ENCODE measurements around the gene SBDS.
"Not testable (repeated sequence)": the region's sequence is repeated elsewhere in the genome, so short reads cannot be mapped to it uniquely, and the experiment has no call there.

The SBDS gene

DNA sequence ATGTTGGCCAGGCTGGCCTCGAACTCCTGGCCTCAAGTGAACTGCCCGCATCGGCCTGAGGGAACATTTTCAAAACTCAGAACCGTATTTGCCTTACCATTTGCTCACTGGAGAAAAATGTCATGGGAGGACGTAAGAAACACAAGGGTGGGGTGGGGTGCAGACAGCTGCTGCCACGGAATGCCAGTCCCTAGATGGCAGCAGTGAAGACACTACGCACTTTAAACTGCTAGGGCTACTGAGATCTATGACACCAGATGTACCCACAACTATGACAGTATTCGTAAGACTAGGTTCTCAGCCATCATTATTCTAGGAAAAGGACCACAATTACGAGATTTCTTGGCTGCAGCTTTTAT lies 716 bp downstream of the SBDS start:
- DNase-seq (ENCODE audit: low spot score): not testable (repeated sequence)

DNA sequence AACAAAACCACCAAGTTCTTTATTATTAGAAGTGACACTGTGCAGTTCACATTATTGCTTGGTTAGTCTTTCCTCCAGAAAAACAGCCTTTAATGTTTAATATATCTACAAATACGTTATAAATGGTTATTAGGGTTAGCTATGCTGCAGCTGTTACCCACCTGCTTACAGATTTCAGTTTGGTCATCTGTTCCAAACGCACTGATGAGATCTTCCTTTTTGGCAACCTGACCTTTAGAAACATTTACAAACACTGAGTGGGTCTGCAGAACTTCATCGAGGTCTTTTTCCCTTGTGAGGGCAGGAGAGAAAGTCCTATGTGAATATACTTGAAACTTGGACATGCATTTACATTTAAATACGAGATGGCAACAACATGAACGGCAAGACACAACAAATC lies 1.3 kb downstream of the SBDS start:
- not testable (repeated sequence) for DNase-seq (ENCODE audit: low spot score)

DNA sequence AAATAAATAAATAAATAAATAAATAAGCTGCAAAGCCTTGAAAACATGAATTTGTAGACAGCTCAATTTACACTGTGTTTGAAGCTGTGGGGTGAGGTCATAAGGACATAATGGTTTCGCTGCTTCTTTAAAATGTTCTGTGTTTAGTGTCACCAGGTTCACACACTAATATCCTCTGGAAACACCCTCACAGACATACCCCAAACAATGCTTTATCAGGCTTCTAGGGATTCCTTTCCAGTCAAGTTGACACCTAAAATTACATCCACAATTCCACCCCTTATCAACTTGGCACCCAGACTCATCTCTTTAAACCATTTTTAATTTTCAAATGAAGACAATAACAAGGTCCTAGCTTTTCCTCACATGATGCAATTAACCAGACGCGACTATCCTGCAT lies 5.8 kb downstream of the SBDS start:
- DNase-seq (ENCODE audit: low spot score): not testable (repeated sequence)

DNA sequence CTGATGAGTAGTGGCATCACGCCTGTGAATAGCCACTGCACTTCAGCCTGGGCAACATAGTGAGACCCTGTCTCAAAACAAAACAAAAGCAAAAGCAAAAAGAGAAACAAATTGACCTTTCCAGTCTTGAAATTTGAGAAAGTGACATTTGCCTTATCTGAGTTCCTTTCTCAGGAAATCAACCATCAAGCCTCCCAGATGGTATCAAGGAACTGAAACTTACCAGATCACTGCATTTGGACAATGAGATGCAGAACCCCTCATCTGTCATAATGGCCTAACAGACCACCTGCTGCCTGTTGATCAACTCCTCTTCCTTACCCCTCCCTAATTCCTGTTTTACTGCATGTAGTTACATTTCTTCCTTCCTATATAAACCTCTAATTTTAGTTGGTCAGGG lies 15.1 kb downstream of the SBDS start:
- DNase-seq (ENCODE audit: low spot score): not testable (repeated sequence)

DNA sequence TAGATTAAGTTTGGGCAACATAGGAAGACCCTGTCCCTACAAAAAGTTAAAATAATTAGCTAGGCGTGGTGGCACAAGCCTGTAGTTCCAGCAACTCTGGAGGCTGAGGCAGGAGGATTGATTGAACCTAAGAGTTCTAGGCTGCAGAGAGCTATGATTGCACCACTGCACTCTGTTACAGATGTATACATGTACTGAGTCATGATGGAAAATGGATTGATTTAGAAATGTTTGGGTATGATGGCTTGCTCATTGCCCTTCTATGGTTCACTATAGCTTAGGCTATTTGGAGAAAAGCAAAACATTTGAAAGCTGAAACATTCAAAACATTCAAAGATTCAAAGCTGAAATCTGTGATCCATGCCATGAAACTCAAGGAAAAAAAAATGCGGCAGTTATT lies 16.4 kb downstream of the SBDS start:
- DNase-seq (ENCODE audit: low spot score): not testable (repeated sequence)

DNA sequence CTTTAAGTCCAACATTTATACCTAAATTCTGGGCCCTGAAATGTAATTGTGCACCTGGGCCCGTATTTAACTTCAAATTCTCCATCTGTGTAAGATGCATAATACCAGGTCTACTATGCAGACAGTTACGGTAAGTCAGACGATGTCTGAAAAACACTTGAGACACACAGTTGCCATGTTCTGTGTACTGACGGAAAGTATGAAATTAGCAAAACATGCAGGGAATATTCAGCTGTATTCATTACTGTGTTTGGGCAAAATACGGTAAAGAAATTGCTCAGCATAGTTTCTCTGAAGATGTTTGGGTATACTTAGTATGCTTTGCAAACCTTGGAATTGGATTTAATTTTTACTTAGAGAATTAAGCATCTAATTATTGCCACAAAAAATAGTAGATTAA lies 17.1 kb downstream of the SBDS start:
- not testable (repeated sequence) for DNase-seq (ENCODE audit: low spot score)

DNA sequence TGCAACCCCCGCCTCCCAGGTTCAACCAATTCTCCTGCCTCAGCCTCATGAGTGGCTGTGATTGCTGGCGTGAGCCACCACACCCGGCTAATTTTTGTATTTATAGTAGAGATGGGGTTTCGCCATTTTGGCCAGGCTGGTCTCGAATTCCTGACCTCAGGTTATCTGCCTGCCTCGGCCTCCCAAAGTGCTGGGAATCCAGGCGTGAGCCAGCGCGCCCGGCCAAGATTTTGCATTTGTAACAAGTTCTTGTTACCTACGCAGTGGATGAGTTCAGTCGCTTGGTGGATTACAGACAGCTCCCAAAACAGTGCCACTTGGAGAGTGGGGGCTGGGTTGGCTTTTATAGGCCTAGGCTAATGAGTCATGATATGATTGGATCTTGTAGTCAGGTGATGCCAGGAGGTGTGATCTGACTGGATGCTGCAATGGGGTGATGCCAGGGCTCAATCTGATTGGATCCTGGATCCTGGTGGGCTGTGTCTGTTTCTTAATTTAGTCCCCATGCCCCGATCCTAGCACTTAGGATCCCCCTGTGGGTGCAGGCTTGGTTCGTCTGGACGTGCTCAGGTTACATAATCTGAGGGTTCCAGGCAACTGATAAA lies 20.3 kb downstream of the SBDS start:
- DNase-seq (ENCODE audit: low spot score): no peak

DNA sequence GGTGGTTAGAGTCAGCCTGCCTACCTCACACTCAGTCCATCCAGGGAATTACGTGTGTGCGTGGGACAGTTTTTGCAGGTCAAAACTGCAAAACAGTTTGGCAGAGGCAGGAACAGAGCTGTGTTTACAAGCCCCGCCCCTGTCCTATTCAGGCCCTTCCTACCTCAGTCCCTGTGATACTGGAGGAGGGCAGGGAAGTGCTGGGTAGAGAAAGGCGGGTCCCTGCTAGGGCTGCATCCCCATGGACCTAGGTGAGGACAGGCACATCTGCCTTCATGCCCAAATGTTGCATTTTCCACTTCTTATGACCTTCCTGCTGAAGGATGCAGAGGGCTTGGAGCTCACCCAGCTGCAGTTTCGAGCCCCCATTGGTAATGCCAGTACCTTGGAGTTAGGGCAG lies 25.1 kb downstream of the SBDS start:
- DNase-seq (ENCODE audit: low spot score): no peak

DNA sequence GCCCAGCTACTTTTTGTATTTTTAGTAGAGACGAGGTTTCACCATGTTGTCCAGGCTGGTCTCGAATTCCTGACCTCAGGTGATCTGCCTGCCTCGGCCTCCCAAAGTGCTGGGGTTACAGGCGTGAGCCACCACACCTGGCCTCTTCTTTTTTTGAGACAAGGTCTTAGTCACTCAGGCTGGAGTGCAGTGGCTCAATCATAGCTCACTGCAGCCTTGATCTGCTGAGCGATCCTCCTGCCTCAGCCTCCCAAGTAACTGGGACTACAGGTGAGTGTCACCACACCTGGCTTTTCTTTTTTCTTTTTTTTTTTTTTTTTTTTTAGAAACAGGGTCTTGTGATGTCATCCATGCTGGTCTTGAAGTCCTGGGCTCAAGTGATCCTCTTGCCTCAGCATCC lies 26.4 kb downstream of the SBDS start:
- not testable (repeated sequence) for DNase-seq (ENCODE audit: low spot score)

DNA sequence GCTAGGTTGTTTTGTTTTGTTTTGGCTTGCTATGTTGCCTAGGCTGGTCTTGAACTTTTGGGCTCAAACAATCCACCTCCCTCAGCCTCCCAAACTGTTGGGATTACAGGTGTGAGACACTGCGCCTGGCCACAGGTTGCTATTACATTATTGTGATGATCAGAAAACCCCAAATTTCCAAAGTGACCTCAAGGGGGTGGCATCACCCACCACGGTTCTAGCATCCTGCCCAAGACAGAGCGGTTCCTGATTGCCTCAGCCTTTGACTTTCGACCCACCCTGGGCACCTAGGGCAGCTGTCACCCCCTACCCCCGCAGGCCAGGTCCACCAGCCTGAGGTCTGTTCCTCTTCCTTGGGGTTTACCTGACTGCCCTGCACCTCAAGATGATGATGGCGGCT lies 28.4 kb downstream of the SBDS start:
- no peak for DNase-seq (ENCODE audit: low spot score)

DNA sequence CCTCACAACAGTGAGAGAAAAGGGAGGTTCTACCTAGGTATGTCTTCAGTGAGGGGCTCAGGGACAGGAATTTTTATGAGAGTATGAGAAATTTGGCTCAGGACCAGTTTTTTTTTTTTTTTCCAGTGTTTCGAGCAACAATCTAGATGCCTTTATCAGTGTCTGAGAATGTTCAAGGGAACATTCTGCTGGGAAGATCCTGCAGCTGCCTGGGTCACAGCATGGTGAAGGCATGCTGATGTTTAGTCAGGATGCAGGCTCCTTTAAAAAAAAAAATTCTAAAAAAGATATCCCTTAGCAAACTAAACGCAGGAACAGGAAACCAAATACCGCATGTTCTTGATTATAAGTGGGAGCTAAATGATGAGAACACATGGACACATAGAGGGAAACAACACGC lies 31.0 kb downstream of the SBDS start:
- DNase-seq (ENCODE audit: low spot score): no peak

DNA sequence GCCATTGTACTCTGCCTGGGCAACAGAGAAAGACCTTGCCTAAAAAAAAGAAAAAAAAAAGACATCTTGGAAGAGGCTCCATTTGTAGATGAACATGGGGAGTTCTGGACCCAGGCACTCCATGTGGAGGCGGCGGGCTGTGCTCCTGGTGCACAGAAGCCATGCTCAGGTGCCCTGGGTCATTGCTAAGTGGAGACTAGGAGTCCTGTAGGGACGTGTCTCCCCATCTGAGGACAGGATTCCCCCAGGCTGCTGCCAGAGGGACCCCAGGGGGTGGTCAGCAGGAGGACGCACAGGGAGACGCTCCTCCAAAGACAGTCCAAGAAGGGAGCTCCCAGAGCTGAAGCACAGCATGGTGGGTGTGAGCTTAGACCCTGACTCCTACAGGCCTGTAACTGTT lies 34.3 kb downstream of the SBDS start:
- DNase-seq (ENCODE audit: low spot score): no peak

DNA sequence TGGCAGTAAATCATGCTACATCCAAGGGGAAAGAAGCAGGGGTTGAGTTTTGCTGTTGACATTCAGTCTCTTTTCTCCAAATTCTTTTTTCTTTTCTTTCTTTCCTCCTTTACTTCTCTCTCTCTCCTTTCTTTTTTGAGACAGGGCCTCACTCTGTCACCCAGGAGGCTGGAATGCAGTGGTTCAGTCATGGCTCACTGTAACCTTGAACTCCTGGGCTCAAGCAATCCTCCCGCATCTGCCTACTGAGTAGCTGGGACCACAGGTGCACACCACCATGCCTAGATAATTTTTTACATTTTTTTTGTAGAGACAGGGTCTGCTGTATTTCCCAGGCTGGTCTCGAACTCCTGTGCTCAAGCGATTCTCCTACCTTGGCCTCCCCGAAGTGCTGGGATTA lies 35.2 kb downstream of the SBDS start:
- no peak for DNase-seq (ENCODE audit: low spot score)

DNA sequence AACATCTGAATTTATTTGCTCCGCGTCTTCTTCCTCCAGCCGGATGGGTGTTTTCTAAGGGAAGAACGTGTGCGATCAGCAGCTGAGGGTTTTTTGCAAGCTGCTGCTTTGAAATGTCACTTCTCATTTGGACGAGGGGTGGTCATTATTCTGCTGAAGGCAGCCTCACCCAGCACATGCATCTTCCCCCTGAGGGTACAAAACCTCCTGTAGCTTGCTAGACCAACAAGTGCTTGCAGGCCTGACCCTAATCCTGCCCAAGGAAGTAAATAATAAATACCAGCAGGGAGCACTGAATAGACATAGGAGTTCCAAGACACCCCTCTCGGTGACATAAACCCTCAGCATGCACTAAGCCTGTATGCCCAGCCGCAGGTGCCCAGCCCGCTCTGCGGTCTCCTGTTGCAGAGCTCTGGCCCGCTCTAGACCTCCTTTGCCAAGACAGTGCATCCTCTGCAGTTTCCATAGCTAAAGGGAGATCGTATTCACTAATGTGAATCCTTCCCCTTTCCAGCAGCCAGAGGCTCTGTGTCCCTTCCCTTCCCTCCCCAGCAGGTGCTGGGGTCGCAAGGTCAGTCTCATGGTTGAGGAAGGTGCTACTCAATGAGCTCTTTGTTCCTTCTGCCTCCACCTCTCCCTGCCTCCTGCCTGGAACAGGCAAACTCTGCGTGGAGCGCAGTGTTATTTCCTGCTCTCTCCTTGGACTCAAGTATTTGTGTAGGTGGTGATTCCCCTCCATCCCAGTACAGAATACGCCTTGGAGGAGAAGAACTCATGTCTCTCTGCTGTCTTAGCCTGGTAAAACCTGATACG lies 36.6 kb downstream of the SBDS start:
- no peak for DNase-seq (ENCODE audit: low spot score)

DNA sequence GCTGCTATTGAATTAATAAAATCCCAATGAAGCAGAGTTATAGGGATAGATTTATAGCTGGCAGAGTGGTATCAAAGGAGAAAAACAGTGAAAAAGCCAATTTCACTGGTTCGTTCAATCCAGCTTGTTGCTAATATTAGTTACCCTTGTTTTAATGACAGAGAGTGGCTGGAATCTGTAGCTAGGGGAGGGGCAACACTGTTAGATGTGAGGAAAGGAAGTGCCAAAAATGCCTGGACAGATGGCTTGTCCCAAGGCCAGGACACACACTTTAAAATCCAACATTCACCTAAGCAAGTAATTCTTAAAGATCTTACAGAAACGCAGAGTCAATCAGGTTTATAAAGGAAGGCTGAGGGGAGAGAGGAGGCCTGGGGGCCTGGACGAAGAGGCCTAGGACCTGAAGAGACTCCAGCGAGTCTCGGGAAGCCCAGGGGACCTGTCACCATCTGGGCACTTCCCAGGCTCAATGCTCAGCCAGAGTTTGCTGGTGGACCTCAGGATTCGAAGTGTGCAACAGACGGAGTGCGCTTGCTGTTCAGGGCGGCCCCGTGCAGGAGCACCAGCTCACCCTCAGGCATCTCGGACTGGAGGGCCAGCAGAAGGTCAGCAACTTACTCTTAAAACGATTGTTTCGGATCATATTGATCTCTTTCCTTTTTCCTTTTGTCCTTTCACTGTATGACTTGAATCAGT lies 37.6 kb downstream of the SBDS start:
- DNase-seq (ENCODE audit: low spot score): no peak

DNA sequence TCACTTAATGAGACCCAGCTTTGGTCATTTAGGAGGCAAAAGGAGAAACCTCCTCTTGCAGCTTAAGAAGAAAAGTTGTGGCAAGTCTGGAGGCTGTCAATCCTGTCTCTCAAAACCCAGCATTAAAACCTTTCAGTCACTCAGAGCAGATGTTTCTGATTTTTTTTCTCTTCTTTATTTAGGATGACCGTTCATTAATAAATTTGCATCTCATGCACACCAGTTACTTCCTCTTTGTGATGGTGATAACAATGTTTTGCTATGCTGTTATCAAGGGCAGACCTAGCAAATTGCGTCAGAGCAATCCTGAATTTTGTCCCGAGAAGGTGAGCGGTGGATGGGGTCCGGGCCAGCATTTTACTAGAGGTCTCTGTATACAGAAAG lies 42.4 kb downstream of the SBDS start:
- DNase-seq (ENCODE audit: low spot score): no peak

DNA sequence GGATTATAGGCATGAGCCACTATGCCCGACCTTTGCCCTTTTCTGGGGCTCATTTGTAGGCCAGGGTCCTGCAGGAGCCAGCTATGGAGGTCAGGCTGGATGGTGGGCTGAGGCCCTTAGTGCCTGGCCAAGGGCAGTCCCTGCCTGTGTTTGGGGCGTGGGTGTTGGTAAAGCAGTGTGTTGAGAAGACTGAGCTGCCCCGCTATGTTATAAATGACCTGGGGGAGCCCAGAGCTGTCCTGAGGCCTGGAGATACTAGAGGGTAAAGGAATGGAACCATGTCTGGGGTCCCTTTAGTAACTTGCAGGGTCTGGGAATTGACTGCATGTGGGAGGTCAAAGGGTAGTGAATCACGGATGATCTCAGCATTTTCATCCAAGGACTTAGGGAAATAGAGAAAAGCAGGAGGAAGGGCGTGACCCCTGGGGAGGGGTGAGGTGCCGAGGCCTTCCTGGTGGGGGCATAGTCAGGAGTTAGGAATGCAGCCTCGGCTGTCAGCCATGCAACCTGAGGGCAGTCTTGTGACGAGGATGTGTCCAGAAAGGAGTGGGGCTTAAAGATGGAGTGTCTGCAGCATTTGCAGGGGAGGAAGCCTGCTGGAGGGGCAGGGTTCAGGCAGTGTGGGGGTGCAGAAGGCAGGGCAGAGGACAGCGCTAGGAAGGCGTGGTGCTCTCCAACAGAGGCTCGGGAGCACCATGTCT lies 42.9 kb downstream of the SBDS start:
- DNase-seq (ENCODE audit: low spot score): no peak

DNA sequence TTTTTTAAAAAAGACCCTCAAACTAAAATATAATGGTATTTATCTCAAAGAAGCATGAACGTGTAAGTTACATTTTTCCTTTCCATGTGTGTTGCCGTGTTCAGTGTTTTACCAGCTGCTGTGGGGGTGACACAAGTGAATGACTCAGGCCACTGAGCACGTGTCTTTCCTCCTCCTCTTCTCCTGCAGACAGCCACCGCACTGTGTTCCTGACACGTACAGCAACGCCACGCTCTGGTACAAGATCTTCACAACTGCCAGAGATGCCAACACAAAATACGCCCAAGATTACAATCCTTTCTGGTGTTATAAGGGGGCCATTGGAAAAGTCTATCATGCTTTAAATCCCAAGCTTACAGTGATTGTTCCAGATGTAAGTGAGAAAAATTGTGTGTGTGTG lies 44.6 kb downstream of the SBDS start:
- DNase-seq (ENCODE audit: low spot score): no peak

DNA sequence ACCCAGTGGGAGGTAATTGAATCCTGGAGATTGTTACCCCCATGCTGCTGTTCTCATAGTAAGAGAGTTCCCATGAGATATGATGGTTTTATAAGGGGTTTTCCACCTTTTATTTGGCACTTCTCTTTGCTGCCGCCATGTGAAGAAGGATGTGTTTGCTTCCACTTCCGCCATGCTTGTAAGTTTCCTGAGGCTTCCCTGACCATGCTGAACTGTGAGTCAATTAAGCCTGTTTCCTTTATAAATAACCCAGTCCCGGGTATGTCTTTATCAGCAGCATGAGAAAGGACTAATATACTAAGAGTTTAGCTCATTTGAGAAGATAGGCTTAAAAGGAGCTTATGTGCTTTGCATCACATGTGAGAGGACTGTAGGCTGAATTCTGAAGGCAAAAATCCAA lies 45.1 kb downstream of the SBDS start:
- DNase-seq (ENCODE audit: low spot score): no peak

DNA sequence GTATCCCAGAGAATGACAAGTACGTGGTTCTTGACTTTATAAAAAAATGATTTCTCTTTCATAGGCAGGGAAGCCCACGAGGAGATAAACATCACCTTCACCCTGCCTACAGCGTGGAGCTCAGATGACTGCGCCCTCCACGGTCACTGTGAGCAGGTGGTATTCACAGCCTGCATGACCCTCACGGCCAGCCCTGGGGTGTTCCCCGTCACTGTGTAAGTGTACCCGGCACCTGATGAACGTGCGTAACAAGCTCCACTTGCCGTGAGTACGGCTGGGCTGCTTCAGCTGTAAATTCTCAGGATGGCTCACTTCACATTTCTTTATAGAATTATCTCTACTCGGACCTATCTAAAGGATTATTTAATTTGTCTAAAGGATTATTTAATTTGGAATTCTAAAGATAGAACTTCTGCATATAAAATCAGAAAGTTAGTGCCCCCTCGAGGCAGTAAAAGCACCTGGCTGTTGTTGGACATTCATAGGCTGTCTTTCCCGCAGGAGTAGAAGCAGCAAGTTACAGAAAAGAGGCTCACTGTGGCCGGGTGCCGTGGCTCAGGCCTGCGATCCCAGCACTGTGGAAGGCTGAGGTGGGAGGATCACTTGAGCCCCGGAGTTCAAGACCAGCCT lies 46.8 kb downstream of the SBDS start:
- DNase-seq (ENCODE audit: low spot score): no peak

DNA sequence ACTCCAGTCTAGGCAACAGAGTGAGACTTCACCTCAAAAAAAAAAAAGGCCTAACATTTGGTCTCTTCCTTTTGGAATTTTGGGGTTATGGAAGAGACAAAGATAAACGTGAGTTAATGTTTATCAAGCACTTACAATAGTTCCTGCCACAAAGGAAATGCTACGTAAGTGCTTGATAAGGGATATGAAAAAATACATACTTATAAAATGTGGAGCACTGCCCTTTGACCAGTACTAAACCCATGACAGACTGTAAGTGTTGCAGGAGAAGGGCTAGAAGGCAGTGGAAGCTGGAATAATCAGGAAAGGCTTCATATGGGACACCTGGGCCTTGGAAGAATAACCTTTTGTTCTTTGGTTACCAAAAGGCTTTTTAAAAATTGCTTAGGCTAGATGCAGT lies 48.8 kb downstream of the SBDS start:
- DNase-seq (ENCODE audit: low spot score): no peak

DNA sequence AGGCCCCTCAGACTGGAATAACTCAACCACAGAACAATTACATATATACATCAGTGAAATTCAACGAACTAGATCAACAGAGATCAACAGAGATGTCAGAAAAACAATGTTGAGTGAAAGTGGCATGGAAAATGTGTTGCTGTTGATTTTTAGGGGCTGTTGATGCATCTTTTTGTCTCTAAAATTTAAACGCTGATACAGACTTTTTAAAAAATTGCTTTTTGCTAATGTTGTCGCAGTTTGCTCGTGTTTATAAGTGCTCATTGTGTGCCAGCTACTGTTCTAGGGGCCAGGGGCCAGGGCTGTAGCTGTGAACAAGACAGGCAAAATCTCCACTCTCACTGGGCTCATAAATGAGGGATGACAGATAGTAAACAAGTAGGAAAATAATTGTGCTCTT lies 56.1 kb downstream of the SBDS start:
- DNase-seq (ENCODE audit: low spot score): no peak

All from HuH-7.5 (cell line).